Fibroblast of lung (primary cell): Measurements from ENCODE around the gene MAL.

Experiments used
- EZH2 ChIP-seq: IDR thresholded peaks from 2 replicates; pipeline ENCODE4 v1.5.1; 2012; ENCODE audit warnings: low read length, control low read depth, mild to moderate bottlenecking; ENCODE audit errors: missing control alignments
- TF ChIP-seq, protein P1 (sequence below), 2 donors: IDR thresholded peaks in 1 of 2; conservative IDR thresholded peaks in 1 of 2; 1 replicate in 1 of 2; 2 replicates in 1 of 2; pipeline ENCODE4 v1.5.1; 2011 to 2012; ENCODE audit warnings: low read length in 2 of 2, control low read depth in 1 of 2, inconsistent platforms in 1 of 2, low read depth in 1 of 2, mild to moderate bottlenecking in 1 of 2

DNA sequence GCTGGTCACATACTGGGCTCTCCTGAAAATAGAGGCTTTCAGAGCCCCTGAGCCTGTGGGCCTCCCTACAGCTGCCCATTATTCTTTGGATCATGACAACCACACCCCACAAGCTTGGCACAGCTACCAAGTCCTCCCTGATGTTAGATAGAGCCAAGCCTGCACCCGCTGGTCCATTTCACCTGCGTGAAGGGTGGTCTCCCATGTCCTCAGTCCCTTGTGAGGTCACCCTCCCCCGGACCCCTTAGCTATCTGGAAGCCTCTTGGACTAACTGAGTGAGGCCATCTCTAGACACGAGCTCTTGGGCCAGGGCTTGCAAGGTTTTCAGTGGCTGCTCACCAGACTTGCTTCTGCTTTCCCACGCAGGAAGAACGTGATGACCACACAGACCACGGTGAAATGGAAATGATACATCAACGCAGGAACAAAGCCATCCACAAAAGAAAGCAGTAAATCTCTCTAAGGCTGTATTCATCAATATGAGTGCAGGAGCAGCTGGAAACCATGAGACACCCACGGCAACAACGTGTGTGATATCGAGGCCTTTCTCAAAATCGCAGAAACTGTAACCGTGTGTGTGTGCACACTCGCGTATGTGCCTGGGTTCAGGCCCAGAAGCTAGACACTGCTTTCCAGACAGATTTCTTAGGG, 10.1 kb upstream of the MAL start:
- TF ChIP-seq, protein P1, sequence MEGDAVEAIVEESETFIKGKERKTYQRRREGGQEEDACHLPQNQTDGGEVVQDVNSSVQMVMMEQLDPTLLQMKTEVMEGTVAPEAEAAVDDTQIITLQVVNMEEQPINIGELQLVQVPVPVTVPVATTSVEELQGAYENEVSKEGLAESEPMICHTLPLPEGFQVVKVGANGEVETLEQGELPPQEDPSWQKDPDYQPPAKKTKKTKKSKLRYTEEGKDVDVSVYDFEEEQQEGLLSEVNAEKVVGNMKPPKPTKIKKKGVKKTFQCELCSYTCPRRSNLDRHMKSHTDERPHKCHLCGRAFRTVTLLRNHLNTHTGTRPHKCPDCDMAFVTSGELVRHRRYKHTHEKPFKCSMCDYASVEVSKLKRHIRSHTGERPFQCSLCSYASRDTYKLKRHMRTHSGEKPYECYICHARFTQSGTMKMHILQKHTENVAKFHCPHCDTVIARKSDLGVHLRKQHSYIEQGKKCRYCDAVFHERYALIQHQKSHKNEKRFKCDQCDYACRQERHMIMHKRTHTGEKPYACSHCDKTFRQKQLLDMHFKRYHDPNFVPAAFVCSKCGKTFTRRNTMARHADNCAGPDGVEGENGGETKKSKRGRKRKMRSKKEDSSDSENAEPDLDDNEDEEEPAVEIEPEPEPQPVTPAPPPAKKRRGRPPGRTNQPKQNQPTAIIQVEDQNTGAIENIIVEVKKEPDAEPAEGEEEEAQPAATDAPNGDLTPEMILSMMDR (conservative IDR thresholded peaks at IDR 0.05 in 1 of 2, IDR thresholded peaks at IDR 0.05 in 1 of 2; ENCODE audit: low read depth in 1 of 2, low read length in 2 of 2) = no peak
- no peak for TF ChIP-seq EZH2
